Heart left ventricle (tissue), 13 donors: Measurements from ENCODE around the gene COLEC12.

Experiments used
- POLR2A ChIP-seq, 2 donors: fragments of 450-650 bp; IDR thresholded peaks; one replicate each; pipeline ENCODE4 v1.6.1; 2017; ENCODE audit warnings: antibody characterized with exemption in 2 of 2, mild to moderate bottlenecking in 2 of 2, moderate library complexity in 2 of 2
- TF ChIP-seq, protein P1 (sequence below), 12 donors: fragments of 200-600 bp; sonication (generic) in 4 of 12; IDR thresholded peaks; one replicate each; pipeline versions ENCODE4 v1.5.0 to v1.8.0; 2018 to 2022; ENCODE audit warnings: antibody characterized with exemption in 12 of 12, mild to moderate bottlenecking in 5 of 12
- donor health status: ischemic (EF 13 %, LVEDD 7.1; RV severe dilation, severe dysfunction).
- donor health status: DM: no; HTN: yes; CAD: no.
- donor health status: DM: no; HTN: no; CAD: no.
- donor health status: ischemic (EF 25% LVEDD 6.9; RV normal size, moderate dysfunction).
- donor health status: ischemic (EF 25% LVEDD 5.7; RV mildly dilated, moderate dysfunction).
- donor health status: ischemic (EF 35%, LVEDD 5.7; RV mildly dilated, moderate dysfunction).
- donor health status: nonischemic (EF 11% LVEDD 7.7; RV severe dilation, severe dysfunction).
- donor health status: DM: yes; HTN: yes; CAD: no.
- donor health status: PGD.
- donor health status: ischemic (EF 29% LVEDD 5.4; RV normal size, mild dysfunction).
- donor health status: nonischemic (EF 23%, LVEDD 6.1; RV moderate dilation, normal function).

DNA sequence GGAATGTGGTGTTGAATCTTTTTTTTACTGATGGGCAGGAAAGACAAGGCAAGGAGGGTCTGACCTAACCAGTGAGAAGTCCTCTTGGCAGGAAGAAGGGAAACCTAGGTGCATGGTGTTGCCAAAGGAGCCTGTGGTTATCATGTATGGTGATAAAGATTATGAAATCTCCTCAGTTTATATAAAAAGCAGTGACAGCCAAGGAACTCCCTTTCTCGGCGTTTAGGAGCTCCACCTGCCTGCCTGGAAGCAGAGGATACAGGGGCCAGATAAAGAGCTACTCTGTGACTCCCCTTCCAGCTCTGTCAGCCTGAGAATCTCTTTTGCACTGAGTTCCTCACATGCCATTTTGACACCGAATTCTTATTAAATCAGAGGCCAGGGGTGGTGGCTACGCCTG is 26.1 kb downstream of the COLEC12 start:
- no peak for TF ChIP-seq POLR2A (IDR thresholded peaks at IDR 0.05)
- TF ChIP-seq, protein P1, sequence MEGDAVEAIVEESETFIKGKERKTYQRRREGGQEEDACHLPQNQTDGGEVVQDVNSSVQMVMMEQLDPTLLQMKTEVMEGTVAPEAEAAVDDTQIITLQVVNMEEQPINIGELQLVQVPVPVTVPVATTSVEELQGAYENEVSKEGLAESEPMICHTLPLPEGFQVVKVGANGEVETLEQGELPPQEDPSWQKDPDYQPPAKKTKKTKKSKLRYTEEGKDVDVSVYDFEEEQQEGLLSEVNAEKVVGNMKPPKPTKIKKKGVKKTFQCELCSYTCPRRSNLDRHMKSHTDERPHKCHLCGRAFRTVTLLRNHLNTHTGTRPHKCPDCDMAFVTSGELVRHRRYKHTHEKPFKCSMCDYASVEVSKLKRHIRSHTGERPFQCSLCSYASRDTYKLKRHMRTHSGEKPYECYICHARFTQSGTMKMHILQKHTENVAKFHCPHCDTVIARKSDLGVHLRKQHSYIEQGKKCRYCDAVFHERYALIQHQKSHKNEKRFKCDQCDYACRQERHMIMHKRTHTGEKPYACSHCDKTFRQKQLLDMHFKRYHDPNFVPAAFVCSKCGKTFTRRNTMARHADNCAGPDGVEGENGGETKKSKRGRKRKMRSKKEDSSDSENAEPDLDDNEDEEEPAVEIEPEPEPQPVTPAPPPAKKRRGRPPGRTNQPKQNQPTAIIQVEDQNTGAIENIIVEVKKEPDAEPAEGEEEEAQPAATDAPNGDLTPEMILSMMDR (IDR thresholded peaks at IDR 0.05), result no peak
